Stimulated activated memory B cell treated with anti-CD40 and anti-IgM and Interleukin-4, amounts not matched to agents 10 μg/mL and 1 μg/mL and 100 μg/mL, for 72 hours (primary cell): ENCODE results near the gene NKX3-2.

Experiments used
- ATAC-seq: fragments of 150-1000 bp; cut with Tn5 transposase; 2 replicates; pipeline ENCODE4 v1.10.0; 2021
- H3K27ac Mint-ChIP-seq: one replicate; pipeline ENCODE4 v1.8.0; 2022; ENCODE audit warnings: mild to moderate bottlenecking, mixed read lengths
- H3K27me3 Mint-ChIP-seq: one replicate; pipeline ENCODE4 v1.8.0; 2022; ENCODE audit warnings: mixed read lengths
- H3K36me3 Mint-ChIP-seq: one replicate; pipeline ENCODE4 v1.8.0; 2022; ENCODE audit warnings: mixed read lengths
- H3K4me1 Mint-ChIP-seq: one replicate; pipeline ENCODE4 v1.8.0; 2022; ENCODE audit warnings: mixed read lengths
- H3K4me3 Mint-ChIP-seq: one replicate; pipeline ENCODE4 v1.8.0; 2022; ENCODE audit warnings: mild to moderate bottlenecking, moderate library complexity, mixed read lengths
- H3K9me3 Mint-ChIP-seq: one replicate; pipeline ENCODE4 v1.8.0; 2022; ENCODE audit warnings: mixed read lengths

Gene NKX3-2

DNA sequence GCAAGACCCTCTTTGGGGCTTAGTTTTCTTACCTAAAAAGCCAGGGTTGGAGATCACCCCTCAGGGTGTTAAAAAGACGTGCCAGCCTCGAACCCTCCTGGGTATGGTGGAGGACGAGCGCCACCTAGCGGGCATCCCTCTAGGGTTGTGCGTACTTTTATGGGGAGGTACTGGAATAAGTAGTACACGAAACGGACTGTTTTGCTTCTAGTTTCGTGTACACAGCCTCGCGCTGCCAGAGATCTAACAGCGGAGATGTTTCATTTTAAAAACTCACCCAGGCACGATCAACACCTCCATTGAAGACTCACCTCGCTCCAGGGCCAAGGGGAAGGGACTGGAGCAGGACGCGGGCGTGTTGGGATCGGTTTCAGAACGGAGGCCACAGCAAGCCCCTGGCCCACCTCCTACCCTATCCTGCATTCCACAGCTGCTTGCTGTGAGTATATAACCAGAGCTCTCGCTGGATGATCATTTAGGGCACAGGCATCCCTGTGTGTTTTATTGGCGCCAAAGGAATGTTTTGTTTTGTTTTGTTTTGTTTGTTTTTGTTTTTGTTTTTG is 4.8 kb upstream of the NKX3-2 start:
- Mint-ChIP-seq H3K4me3 (peak overlapping the region; percentile 62), H3K27me3 (peaks cover 89% of the 10 kb centered on the region), H3K9me3 (peaks cover 21% of the 10 kb centered on the region), H3K4me1 (peaks cover 30% of the 10 kb centered on the region), H3K27ac (peak overlapping the region; percentile 38), H3K36me3 (no peaks in the 10 kb centered on the region)
- ATAC-seq: peak; percentile 76

DNA sequence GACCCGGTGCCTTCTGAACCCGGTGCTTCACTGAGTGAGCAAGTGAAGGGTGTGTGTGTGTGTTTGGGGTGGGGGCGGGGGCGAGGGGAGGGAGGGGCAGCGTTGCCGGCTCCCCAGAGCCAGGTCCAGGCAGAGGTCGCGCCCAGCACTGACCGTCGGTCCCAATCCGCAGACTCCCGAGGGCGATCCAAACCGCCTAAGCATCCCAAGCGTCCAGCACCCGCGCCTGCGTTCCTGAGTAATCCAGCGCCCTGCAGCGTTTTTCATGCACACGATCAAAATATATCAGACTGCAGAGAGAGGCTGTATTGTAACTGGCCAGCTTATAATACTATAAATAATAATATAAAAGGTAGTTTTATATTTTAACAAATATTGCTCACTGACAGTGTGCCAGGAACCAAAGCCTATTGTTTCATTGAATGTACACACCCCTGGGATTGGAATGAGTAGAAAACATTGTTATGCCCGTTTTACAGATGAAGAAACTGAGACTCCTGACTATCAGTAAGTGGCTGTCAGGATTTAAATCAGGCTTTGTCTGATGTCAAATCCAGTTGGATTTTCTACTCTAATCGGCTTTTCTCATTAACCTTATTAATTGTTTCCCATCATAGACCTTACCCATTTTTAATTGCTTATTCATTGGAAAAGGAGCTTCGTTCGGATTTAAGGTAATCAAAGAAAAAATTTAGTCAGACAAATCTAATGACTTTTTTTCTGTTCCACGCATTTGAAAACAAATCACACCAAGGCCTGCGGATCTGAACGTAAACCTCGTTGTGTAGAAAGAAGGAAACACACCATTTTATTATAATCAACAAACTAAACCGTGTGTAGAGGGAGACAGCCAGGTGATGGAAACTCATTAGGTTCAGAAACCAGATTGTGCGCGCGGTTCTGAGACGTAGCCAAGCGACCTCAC is 4.0 kb upstream of the NKX3-2 start:
- H3K36me3 Mint-ChIP-seq: no peaks in the 10 kb centered on the region
- peak overlapping the region; percentile 38 for H3K27ac Mint-ChIP-seq
- peaks cover 87% of the 10 kb centered on the region for H3K27me3 Mint-ChIP-seq
- peak overlapping the region; percentile 62 for H3K4me3 Mint-ChIP-seq
- no peak for ATAC-seq
- peaks cover 30% of the 10 kb centered on the region for H3K4me1 Mint-ChIP-seq
- H3K9me3 Mint-ChIP-seq: peaks cover 21% of the 10 kb centered on the region

DNA sequence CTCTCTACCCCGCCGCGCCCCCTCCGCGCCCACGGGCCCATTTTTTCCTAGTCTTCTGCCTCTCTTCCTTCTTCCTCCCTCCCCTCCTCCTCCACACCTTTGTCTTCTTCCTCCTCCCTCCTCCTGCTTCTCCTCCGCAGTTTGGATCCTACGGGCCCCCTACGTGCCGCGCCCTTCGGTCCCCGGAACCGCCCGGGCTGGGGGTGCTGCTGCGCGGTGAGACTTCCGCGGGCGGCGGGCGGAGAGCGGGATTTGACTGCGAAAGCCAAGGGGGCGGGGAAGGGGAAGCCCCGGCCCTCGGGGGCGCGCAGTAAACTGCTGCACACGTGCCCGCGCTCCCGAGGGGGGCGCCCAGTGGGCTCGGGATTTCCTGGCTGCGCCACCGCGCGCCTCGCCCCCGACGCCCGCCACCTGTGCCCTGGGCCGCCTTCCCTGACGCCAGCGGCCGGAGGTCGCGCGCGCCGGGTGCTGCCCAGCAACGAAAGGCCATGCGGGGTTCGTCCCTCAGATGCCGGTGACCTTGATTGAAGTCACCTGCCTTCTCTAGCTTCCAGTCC is 3.3 kb upstream of the NKX3-2 start:
- Mint-ChIP-seq H3K27me3 (peaks cover 87% of the 10 kb centered on the region), H3K4me1 (peaks cover 30% of the 10 kb centered on the region), H3K27ac (no peak overlapping the region), H3K4me3 (peak overlapping the region; percentile 80), H3K9me3 (peaks cover 19% of the 10 kb centered on the region), H3K36me3 (no peaks in the 10 kb centered on the region)
- peak; percentile 53 for ATAC-seq

DNA sequence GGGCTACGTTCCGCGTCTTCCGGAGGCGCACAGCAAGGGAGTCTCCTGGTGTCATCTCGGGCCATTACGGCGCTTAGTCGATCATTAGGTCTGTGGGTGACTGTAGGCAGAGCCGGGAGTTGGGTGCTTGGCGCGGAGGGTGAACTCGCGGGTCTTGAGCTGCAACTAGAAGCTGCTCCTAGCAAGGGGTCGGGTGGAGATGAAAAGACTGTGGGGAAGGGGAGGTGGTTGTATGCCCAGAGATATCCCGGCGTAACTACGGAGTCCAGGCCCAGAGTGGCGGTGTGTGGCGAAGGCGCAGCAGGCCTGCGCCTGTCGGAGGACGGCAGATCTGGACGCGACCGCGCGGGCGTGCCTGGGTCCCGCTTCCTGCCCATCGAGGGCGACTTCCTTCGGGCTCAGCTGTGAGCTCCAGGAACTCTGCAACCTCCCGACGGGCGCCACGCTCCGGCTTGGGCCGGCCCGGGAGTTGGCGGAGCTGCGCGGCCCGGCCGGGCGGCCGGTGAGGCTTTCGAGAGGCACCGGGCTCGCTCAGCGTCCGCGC is 2.7 kb upstream of the NKX3-2 start:
- Mint-ChIP-seq H3K9me3 (peaks cover 16% of the 10 kb centered on the region), H3K27ac (no peak overlapping the region), H3K4me1 (peaks cover 30% of the 10 kb centered on the region), H3K27me3 (peaks cover 85% of the 10 kb centered on the region), H3K4me3 (peak overlapping the region; percentile 80), H3K36me3 (no peaks in the 10 kb centered on the region)
- peak; percentile 34 for ATAC-seq

DNA sequence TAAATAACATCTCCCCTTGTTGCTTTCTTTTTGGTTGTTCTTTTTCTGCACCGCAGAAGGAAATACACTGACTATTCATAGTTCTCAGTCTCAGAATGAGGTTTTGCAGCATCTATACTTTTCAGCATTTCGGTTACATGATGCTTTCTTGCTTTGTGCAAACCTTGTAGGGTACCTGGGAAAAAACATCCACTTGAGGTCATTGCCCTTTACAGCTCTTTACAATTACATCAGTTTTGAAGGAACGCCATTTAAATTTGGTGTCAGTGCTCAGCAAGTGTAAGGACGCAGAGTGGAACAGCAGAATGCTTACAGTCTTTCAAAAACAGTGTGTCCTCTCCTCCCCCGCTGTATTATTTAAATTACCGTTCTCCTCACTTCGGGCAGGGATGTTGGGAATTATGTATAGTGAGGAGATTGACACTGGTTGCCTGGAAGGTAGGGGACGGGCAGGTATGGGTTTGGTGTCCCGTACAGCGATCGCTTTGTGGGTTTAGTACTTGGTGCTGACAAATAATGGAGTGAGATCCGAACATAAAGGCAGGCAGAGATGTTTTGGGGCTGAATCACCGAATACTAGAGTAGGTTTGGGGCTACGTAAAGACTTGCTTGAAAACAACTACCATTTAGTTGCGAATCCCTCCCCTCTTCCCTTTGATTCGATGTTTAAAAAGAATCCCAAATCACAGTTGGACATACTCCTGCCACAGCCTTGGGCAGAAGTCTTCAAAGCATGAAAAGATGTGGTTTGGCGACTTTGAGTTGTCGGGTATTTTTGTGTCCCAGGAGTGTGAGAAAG is 2.0 kb upstream of the NKX3-2 start:
- ATAC-seq: no peak

DNA sequence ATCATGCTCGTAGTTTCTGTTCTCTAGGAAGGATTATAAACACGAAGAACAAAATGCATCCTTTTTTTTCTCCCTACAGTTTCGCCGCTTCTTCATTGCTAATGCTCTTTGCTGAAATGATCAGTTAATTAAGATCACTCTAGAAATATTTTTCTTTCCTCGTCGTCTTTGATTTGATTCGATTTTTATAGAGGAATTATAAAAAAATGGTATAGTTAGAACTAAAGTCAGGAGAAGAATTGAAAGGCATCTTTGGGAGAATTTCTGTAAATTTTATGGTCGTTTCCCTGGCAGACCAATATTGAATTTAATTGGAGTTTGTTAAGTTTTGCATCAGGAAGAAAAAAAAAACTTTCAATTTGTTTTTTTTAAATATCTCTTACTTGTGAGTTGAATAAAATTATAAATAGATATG is 1.1 kb upstream of the NKX3-2 start:
- Mint-ChIP-seq H3K27ac (no peak overlapping the region), H3K9me3 (peaks cover 5% of the 10 kb centered on the region), H3K36me3 (no peaks in the 10 kb centered on the region), H3K4me3 (peak overlapping the region; percentile 77), H3K4me1 (peaks cover 35% of the 10 kb centered on the region), H3K27me3 (peaks cover 85% of the 10 kb centered on the region)
- no peak for ATAC-seq

More for the DNA sequence above, 2.0 kb upstream of the NKX3-2 start:
- H3K27me3 Mint-ChIP-seq: peaks cover 85% of the 10 kb centered on the region
- no peaks in the 10 kb centered on the region for H3K36me3 Mint-ChIP-seq
- H3K4me1 Mint-ChIP-seq: peaks cover 35% of the 10 kb centered on the region
- H3K27ac Mint-ChIP-seq: no peak overlapping the region
- H3K4me3 Mint-ChIP-seq: peak overlapping the region; percentile 80
- H3K9me3 Mint-ChIP-seq: peaks cover 10% of the 10 kb centered on the region

DNA sequence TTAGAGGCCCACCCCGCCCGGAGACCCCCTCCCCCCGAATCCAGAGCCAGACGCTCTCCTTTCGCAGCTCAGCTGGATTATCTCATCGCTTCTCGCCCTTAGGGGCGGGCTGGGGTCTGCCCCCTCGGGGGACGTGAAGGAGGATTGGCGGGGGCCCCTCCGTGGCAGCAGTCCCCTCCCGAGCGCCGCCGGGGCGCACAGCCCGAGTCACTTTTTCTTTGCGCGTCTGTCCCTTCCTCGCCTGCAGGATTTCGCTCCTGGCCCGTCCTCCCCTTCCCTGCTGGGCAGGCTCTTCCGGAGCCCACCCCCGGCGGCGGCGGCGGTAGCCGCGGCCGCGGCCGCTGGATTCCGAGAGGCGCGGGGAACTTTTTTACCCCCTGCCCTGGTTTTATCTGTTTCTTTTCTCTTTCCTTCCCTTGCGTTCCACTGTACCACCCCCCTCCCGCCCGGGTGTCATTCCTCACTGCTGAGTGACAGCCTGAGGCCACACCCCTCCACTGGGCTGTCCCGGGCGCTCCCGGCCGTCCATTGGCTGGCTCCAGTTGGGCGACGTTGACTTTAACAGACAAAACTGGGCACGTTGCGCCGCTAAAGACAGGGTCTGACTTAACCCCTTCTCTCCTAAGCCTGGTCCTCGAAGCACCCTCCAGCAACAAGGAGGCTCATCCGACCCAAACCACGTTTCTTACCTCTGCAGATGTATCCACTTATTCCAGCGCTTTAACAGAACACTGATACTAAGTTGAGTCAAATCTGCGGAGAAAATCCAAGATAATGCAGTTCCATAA is 492 bp upstream of the NKX3-2 start:
- Mint-ChIP-seq H3K4me3 (peak overlapping the region; percentile 77), H3K27me3 (peaks cover 85% of the 10 kb centered on the region), H3K4me1 (peaks cover 35% of the 10 kb centered on the region), H3K36me3 (no peaks in the 10 kb centered on the region), H3K9me3 (peaks cover 5% of the 10 kb centered on the region), H3K27ac (no peak overlapping the region)
- ATAC-seq: peak; percentile 47

DNA sequence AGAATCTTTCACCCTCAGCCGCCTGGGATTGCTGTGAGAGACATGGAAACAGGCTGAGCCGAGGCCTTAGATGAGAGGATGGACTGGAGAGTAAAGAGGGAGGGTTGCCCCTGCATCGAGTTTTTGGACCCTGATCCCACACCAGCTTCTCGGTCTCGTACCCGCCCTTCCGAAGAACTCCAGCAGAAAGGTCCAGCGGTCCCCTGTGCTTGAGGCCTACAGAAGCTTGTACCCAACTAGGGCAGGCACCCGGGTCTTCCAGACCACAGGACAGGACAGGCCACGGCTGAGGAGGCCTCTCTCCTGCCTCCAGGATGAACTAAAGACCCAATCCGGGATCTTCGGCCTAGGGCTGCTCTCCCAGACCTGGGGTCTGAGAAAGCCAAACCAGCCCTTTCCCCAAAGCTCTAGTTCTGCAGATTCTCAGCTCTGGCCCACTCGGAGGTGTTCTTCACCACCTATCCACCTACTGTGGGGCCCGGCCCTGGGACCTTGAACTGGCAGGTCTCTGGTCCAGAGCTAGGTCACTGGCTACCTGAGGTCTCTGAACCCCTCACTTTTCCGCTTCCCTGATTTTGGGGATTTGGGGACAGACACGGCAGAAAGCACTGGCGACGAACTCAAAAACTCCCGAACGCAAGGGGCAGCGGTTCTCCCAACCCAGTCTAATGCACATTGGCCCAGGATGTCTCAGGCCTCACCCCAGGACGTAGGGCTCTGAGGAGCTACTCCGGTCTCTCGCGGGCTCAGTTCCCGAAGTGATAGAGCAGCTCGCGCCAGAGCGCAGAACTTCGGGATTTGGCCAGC is 1.1 kb downstream of the NKX3-2 start:
- H3K4me1 Mint-ChIP-seq: peaks cover 33% of the 10 kb centered on the region
- peaks cover 87% of the 10 kb centered on the region for H3K27me3 Mint-ChIP-seq
- no peak for ATAC-seq
- H3K9me3 Mint-ChIP-seq: peaks cover 9% of the 10 kb centered on the region
- H3K4me3 Mint-ChIP-seq: peak overlapping the region; percentile 45
- H3K27ac Mint-ChIP-seq: no peak overlapping the region
- peaks cover 7% of the 10 kb centered on the region for H3K36me3 Mint-ChIP-seq

DNA sequence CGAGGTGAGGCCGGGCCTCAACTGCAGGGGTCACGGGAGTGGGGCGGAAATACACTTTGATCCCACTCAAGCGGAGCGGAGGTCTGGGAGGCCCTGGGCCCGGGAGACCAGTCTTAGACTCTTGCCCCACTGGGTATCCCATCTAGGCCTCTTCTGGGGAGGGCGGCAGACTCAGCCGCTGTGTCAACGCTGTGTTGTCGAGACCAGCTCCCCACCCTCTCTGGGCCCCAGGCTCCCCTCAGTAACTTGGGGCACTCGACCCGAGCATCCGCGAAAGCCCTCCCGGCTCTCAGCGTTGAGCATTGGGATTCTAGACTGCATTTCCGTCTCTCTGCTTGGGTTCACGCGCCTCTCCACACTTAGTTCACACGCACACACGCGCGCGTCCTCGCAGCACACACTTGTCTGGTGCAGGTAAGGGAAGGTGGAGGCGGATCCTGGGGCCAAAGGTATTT is 1.7 kb downstream of the NKX3-2 start:
- Mint-ChIP-seq H3K9me3 (peaks cover 10% of the 10 kb centered on the region), H3K4me3 (no peak overlapping the region), H3K27ac (no peak overlapping the region), H3K4me1 (peaks cover 36% of the 10 kb centered on the region), H3K27me3 (peaks cover 90% of the 10 kb centered on the region), H3K36me3 (peaks cover 10% of the 10 kb centered on the region)
- ATAC-seq: no peak

DNA sequence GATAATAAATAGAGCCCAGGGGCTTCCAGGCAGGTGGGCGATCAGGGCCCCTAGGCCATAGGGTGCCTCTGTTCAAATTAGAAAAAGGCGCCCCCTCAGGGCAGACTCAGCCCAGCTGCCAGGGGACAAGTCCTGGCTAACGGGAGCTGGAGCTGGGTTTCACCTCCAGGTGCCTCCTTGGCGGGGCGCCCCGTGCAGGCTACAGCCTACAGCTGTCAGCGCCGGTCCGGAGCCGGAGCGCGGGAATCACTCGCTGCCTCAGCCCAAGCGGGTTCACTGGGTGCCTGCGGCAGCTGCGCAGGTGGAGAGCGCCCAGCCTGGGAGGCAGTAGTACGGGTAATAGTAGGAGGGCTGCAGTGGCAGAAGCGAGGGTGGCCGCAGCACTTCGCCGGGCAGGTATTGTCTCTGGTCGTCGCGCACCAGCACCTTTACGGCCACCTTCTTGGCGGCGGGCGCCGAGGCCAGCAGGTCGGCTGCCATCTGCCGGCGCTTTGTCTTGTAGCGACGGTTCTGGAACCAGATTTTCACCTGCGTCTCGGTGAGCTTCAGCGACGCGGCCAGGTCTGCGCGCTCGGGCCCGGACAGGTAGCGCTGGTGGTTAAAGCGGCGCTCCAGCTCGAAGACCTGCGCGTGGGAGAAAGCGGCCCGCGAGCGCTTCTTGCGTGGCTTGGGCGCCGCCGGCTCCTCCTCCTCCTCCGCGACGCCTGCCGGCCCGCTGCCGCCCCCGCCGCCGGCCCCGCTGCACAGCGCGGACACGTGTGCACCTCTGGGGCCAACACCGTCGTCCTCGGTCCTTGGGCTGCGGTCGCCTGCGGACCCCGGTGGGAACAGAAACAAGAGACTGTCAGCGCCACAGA is 2.4 kb downstream of the NKX3-2 start:
- H3K36me3 Mint-ChIP-seq: peaks cover 10% of the 10 kb centered on the region
- peaks cover 32% of the 10 kb centered on the region for H3K4me1 Mint-ChIP-seq
- peaks cover 10% of the 10 kb centered on the region for H3K9me3 Mint-ChIP-seq
- H3K27me3 Mint-ChIP-seq: peaks cover 90% of the 10 kb centered on the region
- H3K4me3 Mint-ChIP-seq: peak overlapping the region; percentile 18
- H3K27ac Mint-ChIP-seq: no peak overlapping the region
- ATAC-seq: no peak

DNA sequence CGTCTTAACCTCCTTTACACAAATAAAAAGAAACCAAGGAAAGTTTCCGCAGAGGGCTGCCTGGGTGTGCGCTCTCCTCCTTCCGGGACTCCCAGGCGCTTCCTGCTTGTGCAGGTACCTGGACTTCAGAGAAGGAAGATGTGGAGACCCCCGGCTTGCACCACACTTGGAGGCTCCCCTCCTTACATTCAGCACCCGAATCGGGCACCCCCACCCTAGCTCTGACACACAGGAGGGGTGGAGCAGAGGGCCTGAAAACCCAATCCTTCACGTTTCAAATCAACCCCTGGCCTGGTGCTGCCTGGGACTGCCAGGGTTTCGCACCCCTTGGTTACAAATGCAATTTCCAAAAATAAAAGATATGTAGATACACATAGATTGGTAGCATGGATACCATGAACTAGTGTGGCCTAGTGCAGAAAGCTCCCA is 3.1 kb downstream of the NKX3-2 start:
- Mint-ChIP-seq H3K27ac (no peak overlapping the region), H3K9me3 (peaks cover 8% of the 10 kb centered on the region), H3K4me1 (peaks cover 25% of the 10 kb centered on the region), H3K4me3 (no peak overlapping the region), H3K27me3 (peaks cover 90% of the 10 kb centered on the region), H3K36me3 (peaks cover 10% of the 10 kb centered on the region)
- ATAC-seq: no peak

DNA sequence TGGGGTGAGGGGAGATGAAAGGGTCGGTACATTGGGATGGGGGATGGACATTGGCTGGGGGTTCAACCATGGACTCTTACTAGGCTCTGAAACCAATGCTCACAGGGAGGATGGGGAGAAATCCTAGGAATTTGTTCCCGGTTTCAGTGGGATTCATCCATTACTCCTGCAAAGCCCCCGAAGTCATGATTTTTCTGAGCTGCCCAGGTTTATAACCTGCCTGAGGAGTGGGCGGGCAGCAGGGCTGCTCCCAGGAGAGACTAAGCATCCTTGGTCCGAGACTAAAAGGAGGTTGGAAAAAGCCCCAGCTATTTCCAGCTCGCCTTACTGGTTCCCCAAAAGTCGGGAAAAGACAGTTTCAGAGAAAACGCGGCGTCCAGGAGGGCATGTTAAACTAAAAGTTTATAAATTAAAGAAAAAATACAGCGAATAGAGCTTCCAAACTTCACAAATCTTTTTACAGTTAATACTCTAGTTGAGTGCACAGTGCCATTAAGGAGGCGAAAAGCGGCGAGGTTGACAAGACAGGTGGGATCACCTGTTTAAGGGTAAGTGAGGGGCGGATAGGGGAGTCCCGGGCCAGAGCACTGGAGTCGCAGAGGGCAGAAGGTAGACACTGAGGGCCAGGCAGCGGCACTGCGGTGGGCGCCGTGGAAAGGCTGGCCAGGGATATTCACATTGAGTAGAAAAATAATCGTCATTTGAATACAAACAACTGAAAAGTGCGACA is 3.7 kb downstream of the NKX3-2 start:
- Mint-ChIP-seq H3K27ac (no peak overlapping the region), H3K4me3 (no peak overlapping the region), H3K27me3 (peaks cover 92% of the 10 kb centered on the region), H3K9me3 (peaks cover 5% of the 10 kb centered on the region), H3K36me3 (peaks cover 10% of the 10 kb centered on the region), H3K4me1 (peaks cover 24% of the 10 kb centered on the region)
- no peak for ATAC-seq
